Upper lobe of left lung (tissue), 4 donors: ENCODE data around the gene PDGFA.

Experiments
- CTCF ChIP-seq, 6 experiments: fragments of 450-650 bp in 4 of 6; fragments of 200-600 bp in 2 of 6; sonication (generic) in 2 of 6; IDR thresholded peaks; one replicate each; pipeline ENCODE4 v1.5.1; 2016 to 2019; ENCODE audit warnings: antibody characterized with exemption in 6 of 6
- POLR2AphosphoS5 ChIP-seq, 2 donors: sonication (generic); formaldehyde crosslinking; IDR thresholded peaks; one replicate each; pipeline ENCODE4 v1.5.1; 2017; ENCODE audit warnings: antibody characterized with exemption in 2 of 2

- TF ChIP-seq CTCF (IDR thresholded peaks at IDR 0.05) = no peak
- TF ChIP-seq POLR2AphosphoS5 (IDR thresholded peaks at IDR 0.05) = no peak
These were observed 16.6 kb upstream of the PDGFA start for GRCh38 chr7:536231-536630.
